ENCODE data around the gene TSSK3.

TSSK3 gene

DNA sequence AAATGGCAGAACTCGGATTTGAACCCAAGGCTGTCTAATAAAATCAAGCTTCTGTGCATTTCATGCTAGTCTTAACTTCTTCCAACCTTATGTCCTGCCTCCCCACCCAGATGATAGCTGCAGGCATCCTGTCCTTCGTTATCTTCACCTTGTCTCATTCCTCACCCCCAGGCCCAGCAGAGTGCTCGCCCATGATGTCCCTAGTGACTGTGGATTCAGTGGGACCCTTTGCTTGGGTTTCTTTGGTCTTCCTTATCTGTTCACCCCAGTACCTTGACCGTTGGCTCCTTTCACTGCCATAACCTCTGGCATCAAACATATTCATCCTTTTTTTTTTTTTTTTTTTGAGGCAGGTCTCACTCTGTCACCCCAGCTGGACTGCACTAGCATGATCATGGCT lies 37.5 kb downstream of the TSSK3 start:
- no peak for DNase-seq (ENCODE audit: low read depth in 2 of 2)
- TF ChIP-seq, protein P1, sequence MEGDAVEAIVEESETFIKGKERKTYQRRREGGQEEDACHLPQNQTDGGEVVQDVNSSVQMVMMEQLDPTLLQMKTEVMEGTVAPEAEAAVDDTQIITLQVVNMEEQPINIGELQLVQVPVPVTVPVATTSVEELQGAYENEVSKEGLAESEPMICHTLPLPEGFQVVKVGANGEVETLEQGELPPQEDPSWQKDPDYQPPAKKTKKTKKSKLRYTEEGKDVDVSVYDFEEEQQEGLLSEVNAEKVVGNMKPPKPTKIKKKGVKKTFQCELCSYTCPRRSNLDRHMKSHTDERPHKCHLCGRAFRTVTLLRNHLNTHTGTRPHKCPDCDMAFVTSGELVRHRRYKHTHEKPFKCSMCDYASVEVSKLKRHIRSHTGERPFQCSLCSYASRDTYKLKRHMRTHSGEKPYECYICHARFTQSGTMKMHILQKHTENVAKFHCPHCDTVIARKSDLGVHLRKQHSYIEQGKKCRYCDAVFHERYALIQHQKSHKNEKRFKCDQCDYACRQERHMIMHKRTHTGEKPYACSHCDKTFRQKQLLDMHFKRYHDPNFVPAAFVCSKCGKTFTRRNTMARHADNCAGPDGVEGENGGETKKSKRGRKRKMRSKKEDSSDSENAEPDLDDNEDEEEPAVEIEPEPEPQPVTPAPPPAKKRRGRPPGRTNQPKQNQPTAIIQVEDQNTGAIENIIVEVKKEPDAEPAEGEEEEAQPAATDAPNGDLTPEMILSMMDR (IDR thresholded peaks at IDR 0.05; ENCODE audit: low read depth, low read length): no peak
- no peak overlapping the region for H3K4me3 ChIP-seq (replicated peaks in 1 of 2; ENCODE audit: low read depth in 2 of 2, low read length in 2 of 2)

DNA sequence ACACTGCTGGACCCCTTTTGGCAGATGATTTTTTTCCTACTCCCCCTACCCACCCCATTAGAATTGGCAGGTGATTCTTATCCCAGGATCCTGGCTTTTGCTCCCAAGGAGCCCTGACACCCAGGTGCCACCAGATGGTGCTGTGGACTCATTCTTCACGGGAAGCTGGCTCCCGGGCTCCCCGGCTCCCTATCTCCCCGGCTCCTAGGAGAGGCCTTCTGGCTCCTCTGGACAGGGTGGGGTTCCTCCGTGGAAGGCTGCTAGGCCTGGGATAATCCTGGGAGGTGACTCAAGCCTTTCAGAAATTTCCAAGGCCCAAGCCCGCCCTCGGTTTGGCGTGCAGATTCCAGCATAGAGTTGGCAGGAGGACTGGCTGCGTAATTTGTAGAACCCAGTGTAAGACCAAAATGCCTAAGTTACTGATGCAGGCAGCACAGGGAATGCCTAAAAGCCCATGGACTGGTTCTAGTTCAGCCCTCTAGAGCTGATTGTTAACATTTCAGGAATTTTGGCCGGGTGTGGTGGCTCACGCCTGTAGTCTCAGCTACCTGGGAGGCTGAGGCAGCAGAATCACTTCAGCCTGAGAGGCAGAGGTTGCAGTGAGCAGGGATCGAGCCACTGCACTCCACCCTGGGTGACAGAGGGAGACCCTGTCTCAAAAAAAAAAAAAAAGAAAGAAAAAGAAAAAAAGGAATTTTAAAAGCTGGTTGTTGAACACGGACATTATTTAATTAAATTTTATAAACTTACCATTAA lies 38.7 kb downstream of the TSSK3 start:
- DNase-seq (ENCODE audit: low read depth in 2 of 2): peak; percentile 82 to 93
- no peak overlapping the region for H3K4me3 ChIP-seq (replicated peaks in 1 of 2; ENCODE audit: low read depth in 2 of 2, low read length in 2 of 2)
- TF ChIP-seq, protein P1 (IDR thresholded peaks at IDR 0.05; ENCODE audit: low read depth, low read length): peak; percentile 94

DNA sequence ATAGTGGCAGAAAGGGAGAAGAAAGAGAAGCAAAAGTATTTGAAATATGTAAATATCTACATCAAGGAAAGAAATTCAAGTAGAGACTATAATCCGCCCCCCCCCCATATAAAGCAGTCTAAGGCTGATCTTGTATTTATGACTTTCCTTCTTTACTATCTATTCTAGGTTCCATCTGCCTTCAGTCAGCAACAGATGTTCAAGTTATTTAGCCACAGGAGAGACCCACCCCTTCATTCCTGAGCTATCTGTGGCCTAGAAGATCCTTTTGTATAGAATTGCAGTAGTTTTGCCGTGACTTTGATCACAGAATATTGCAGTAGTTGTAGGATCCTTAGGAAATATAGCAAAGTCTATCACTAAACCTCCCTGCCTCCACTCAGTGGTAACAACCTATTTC lies 42.6 kb downstream of the TSSK3 start:
- H3K4me3 ChIP-seq (replicated peaks in 1 of 2; ENCODE audit: low read depth in 2 of 2, low read length in 2 of 2): no peak overlapping the region
- DNase-seq (ENCODE audit: low read depth in 2 of 2): no peak
- TF ChIP-seq, protein P1 (IDR thresholded peaks at IDR 0.05; ENCODE audit: low read depth, low read length): no peak

DNA sequence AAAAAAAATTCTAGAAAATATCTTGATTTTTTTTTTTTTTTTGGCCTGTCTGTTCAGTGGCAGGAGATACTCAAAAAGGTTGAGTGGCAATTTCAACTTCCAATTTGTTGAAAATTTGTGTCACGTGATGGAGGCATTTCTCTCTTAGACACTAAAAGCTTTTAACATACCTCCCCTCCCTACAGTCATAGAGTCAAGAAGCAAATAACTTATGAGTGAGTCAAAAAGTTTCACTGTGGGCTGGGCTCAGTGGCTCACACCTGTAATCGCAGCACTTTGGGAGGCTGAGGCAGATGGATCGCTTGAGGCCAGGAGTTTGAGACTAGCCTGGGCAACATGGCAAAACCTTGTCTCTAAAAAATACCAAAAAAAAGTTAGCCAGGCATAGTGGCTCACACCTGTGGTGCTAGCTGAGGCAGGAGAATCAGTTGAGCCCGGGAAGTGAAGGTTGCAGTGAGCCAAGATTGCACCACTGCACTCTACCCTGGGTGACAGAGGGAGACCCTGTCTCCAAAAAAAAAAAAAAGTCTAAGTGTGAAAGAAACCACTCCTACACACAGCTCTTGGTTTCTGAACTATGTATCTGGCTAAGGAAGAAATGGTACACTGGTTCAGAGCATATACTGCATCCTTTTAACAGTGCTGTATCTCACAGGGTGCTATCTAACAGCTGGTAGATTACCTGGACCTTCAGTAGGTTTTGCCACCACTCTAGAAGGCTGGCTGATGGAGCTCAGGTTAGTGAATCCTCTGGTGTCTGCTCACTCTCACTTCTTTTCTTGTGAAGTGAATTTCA lies 43.5 kb downstream of the TSSK3 start:
- H3K4me3 ChIP-seq (replicated peaks in 1 of 2; ENCODE audit: low read depth in 2 of 2, low read length in 2 of 2): no peak overlapping the region
- DNase-seq (ENCODE audit: low read depth in 2 of 2): no peak
- TF ChIP-seq, protein P1 (IDR thresholded peaks at IDR 0.05; ENCODE audit: low read depth, low read length): no peak

DNA sequence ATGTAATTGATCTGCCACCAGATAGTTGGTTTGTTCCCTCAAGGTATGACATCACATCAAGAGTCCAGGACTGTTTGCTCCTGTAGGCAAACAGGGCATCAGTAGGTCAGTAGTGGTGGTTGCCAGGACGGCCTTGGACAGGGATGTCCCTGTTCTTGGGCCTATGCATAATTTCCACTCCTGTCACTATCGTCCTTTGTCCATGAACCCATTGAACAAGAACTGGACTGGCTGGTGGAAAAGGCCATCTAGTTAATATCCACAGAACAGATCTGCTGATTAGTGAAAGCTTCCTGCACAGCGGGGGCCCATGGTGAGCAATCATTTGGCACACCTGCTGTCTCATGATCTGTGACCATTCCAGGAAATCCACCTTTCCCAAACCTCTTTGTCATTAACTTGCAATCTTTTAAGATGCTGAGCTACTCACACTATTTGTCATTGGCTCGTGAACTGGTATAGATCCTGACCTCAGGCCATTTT lies 44.3 kb downstream of the TSSK3 start:
- TF ChIP-seq, protein P1 (IDR thresholded peaks at IDR 0.05; ENCODE audit: low read depth, low read length): no peak
- no peak overlapping the region for H3K4me3 ChIP-seq (replicated peaks in 1 of 2; ENCODE audit: low read depth in 2 of 2, low read length in 2 of 2)
- no peak for DNase-seq (ENCODE audit: low read depth in 2 of 2)

DNA sequence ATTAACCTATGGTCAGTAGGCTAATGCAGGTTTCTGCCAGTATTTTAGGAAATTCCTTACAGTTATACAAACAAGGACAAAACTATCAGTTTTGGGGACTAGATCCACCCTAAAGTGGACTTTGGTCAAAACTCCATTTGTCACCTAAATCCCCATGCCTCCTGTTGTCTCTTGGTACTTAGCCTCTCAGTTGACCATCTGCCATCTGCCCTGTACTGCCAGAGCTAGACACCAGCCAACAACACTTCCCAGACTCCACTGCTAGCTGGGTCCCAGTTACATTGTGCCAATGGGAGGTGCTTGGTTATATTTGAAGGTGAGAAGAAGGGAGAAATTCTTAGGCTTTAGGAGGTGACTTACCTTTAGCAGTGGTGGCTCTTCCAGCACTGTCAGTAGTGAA lies 48.9 kb downstream of the TSSK3 start:
- no peak overlapping the region for H3K4me3 ChIP-seq (replicated peaks in 1 of 2; ENCODE audit: low read depth in 2 of 2, low read length in 2 of 2)
- TF ChIP-seq, protein P1 (IDR thresholded peaks at IDR 0.05; ENCODE audit: low read depth, low read length): no peak
- no peak for DNase-seq (ENCODE audit: low read depth in 2 of 2)

Measured in cardiac fibroblast (primary cell).